ENCODE results near the gene GRIK1.

Gene GRIK1

GRCh38 chr21:29499734-29500343 lies 440.0 kb downstream of the GRIK1 start:
- TF ChIP-seq, protein P1, sequence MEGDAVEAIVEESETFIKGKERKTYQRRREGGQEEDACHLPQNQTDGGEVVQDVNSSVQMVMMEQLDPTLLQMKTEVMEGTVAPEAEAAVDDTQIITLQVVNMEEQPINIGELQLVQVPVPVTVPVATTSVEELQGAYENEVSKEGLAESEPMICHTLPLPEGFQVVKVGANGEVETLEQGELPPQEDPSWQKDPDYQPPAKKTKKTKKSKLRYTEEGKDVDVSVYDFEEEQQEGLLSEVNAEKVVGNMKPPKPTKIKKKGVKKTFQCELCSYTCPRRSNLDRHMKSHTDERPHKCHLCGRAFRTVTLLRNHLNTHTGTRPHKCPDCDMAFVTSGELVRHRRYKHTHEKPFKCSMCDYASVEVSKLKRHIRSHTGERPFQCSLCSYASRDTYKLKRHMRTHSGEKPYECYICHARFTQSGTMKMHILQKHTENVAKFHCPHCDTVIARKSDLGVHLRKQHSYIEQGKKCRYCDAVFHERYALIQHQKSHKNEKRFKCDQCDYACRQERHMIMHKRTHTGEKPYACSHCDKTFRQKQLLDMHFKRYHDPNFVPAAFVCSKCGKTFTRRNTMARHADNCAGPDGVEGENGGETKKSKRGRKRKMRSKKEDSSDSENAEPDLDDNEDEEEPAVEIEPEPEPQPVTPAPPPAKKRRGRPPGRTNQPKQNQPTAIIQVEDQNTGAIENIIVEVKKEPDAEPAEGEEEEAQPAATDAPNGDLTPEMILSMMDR (IDR thresholded peaks at IDR 0.05; ENCODE audit: borderline replicate concordance, insufficient read depth, low read depth, low read length) = peak; percentile 44; the same call in 1 of the 2 replicates
- H3K4me3 ChIP-seq (ENCODE audit: low read depth, low read length) = no peak overlapping the region

DNA sequence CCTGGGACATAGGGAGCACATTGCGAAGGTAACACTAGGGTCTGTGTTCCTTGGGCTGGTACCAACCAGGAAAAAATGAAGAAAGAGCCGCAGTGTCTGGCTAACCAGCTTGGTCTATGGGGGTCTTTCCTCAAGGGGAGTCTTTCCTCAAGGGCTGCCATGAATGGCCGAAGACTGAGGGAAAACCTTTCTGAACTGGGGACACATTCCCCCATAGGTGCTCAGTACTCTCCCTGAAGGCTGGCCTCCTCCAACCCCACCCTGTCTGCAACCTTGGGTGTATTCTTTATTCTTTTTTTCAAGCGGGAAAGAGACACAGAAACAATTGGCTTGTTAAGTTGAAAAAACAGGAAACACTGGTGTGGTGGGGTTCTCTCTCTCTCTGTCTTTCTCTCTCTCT lies 440.6 kb downstream of the GRIK1 start:
- H3K4me3 ChIP-seq (ENCODE audit: low read depth, low read length) = no peak overlapping the region
- TF ChIP-seq, protein P1 (IDR thresholded peaks at IDR 0.05; ENCODE audit: borderline replicate concordance, insufficient read depth, low read depth, low read length) = no peak

GRCh38 chr21:29496337-29496736 lies 443.5 kb downstream of the GRIK1 start:
- H3K4me3 ChIP-seq (ENCODE audit: low read depth, low read length) = no peak overlapping the region
- TF ChIP-seq, protein P1 (IDR thresholded peaks at IDR 0.05; ENCODE audit: borderline replicate concordance, insufficient read depth, low read depth, low read length) = no peak

GRCh38 chr21:29490016-29490415 lies 449.8 kb downstream of the GRIK1 start:
- TF ChIP-seq, protein P1 (IDR thresholded peaks at IDR 0.05; ENCODE audit: borderline replicate concordance, insufficient read depth, low read depth, low read length) = no peak
- no peak overlapping the region for H3K4me3 ChIP-seq (ENCODE audit: low read depth, low read length)

DNA sequence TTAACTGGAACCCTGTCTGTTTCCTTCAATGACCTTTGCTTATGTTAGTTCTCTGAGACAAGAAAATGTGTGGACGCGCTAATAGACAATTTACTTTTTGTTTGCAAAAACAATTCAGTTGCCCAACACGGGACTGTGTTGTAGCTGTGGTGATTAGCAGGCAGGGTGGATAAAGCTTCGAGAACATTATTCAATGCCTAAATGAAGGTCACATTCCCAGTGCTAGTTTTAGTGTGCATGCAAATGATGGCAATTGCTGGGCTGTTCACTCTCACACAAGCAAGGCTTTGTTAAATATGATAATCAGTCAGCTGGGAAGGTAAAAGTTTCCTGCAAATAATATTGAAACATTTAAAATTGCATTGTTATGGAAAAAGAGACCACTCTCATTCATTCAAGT lies 452.6 kb downstream of the GRIK1 start:
- TF ChIP-seq, protein P1 (IDR thresholded peaks at IDR 0.05; ENCODE audit: borderline replicate concordance, insufficient read depth, low read depth, low read length) = no peak
- no peak overlapping the region for H3K4me3 ChIP-seq (ENCODE audit: low read depth, low read length)

Data from GM12875 (cell line).